ENCODE results near the gene OTUD4. TPM values are rescaled to one million over a fixed set of nuclear protein-coding genes. Genes with fewer than 3 reads are reported as not detected.

Gene OTUD4
- total RNA-seq, 4 donors from 2014 or later, result 27.3 to 53.1 (median 39.1) TPM

- 75 to 100% methylated on average over 1 of the region's 1 CpG for WGBS, 2 donors (ENCODE audit: low coverage in 1 of 2)
- TF ChIP-seq POLR2A (IDR thresholded peaks at IDR 0.05), result no peak
- no peak for TF ChIP-seq CTCF (IDR thresholded peaks at IDR 0.05)
- TF ChIP-seq EP300 (IDR thresholded peaks at IDR 0.05), result no peak
- no peak for TF ChIP-seq POLR2AphosphoS5 (IDR thresholded peaks at IDR 0.05)
- Histone ChIP-seq H3K4me3 (no peak overlapping the region), H3K27ac (no peak overlapping the region), H3K36me3 (peaks cover 0 to 75% of the 10 kb centered on the region in 2 donors), H3K9me3 (peaks cover 0 to 11% (median 0%) of the 10 kb centered on the region in 3 donors), H3K4me1 (peaks cover 0 to 6% (median 0%) of the 10 kb centered on the region in 3 donors), H3K27me3 (no peaks in the 10 kb centered on the region)
- ATAC-seq, result no peak
These were observed 90.0 kb downstream of the OTUD4 start for GRCh38 chr4:145090380-145090779.

GRCh38 chr4:145083891-145084605, 96.3 kb downstream of the OTUD4 start:
- TF ChIP-seq POLR2AphosphoS5 (IDR thresholded peaks at IDR 0.05) (no peak), POLR2A (IDR thresholded peaks at IDR 0.05) (no peak), CTCF (IDR thresholded peaks at IDR 0.05) (no peak), EP300 (IDR thresholded peaks at IDR 0.05) (no peak)
- 80 to 100% methylated on average over 1 of the region's 1 CpG for WGBS, 2 donors (ENCODE audit: low coverage in 1 of 2)
- H3K36me3 ChIP-seq, result peaks cover 0 to 44% of the 10 kb centered on the region in 2 donors
- no peaks in the 10 kb centered on the region for H3K9me3 ChIP-seq
- H3K4me1 ChIP-seq, result no peaks in the 10 kb centered on the region
- ATAC-seq, result no peak
- no peak overlapping the region for H3K27ac ChIP-seq
- H3K27me3 ChIP-seq, result no peaks in the 10 kb centered on the region
- no peak overlapping the region for H3K4me3 ChIP-seq

Small RNA genes lying within 50 kb of the gene (small RNA-seq; reads per million reads assigned to genes)
- 0 reads per million in 4 donors for gene RF00019

Other genes starting within 250 kb of the OTUD4 start
- gene ANAPC10, start 82.4 kb downstream of the OTUD4 start, total RNA-seq, result 10 to 100 TPM; 22.3 to 66.6 (median 31.1) TPM
- 10 to 100 TPM; 32.4 to 74.9 (median 43.7) TPM for gene ABCE1, start 82.3 kb downstream of the OTUD4 start, total RNA-seq